Neural cell (in vitro differentiated cells): Measurements from ENCODE around the gene GRHL1.

Experiments
- EP300 ChIP-seq: fragments of 450-650 bp; conservative IDR thresholded peaks from 2 replicates; pipeline ENCODE4 v1.6.1; 2014; ENCODE audit warnings: antibody characterized with exemption, mild to moderate bottlenecking, moderate library complexity; ENCODE audit not compliant: poor library complexity, severe bottlenecking
- EZH2 ChIP-seq: fragments of 200-600, 300-800 bp; shearing (Covaris generic), sonication (generic); IDR thresholded peaks from 2 replicates; pipeline ENCODE4 v1.6.1; 2014; ENCODE audit warnings: antibody characterized with exemption, low read length, borderline replicate concordance, mild to moderate bottlenecking; ENCODE audit not compliant: insufficient read depth, poor library complexity, severe bottlenecking
- MXI1 ChIP-seq: fragments of 450-650 bp; conservative IDR thresholded peaks from 2 replicates; pipeline ENCODE4 v1.6.1; 2014; ENCODE audit warnings: antibody characterized with exemption, mild to moderate bottlenecking; ENCODE audit not compliant: poor library complexity, severe bottlenecking
- POLR2AphosphoS5 ChIP-seq: IDR thresholded peaks from 2 replicates; pipeline ENCODE4 v1.6.1; 2012
- RAD21 ChIP-seq: fragments of 450-650 bp; conservative IDR thresholded peaks from 2 replicates; pipeline ENCODE4 v1.6.1; 2014; ENCODE audit warnings: antibody characterized with exemption, mild to moderate bottlenecking, moderate library complexity
- TF ChIP-seq, protein P1 (sequence below): fragments of 450-650 bp; IDR thresholded peaks from 2 replicates; pipeline ENCODE4 v1.5.1; 2014; ENCODE audit warnings: antibody characterized with exemption, mild to moderate bottlenecking, moderate library complexity; ENCODE audit not compliant: poor library complexity, severe bottlenecking
- TF ChIP-seq, protein P2 (sequence below): IDR thresholded peaks from 2 replicates; pipeline ENCODE4 v1.6.1; 2012; ENCODE audit warnings: borderline replicate concordance

DNA sequence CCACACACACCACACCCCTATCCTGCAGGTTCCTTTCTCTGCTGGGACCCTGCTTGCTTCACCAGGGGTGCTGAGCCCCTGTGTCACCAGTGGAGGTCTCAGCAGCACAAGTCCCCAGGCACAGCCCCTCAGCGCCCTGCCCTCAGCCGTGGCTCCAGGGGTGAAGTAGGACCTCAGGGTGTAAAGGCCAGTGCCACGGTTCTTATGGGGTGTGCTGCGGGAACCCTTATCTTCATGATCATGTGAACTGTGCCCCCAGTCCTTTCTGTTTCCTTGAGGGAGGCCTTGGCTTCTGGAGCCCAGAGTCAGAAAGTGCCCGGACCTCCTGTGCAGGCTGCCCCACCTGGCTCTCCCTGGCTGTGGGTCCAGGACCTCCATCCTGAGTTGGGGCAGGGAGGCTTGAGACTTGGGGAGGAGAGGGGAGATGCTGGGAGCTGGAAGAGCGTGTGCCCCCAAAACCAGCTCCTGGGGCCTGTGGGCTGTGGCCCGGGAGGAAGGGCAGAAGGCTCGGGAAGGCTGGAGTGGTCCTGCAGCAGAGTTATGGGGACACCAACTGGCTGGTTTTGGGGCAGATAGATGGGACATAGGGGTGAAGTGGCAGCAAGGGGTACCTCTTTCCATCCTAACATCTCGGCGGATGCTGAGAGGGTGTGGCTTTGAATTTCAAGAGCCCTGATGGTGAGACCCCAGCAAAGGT, 71.6 kb downstream of the GRHL1 start:
- TF ChIP-seq POLR2AphosphoS5 (no peak), EP300 (no peak), RAD21 (no peak), EZH2 (no peak), MXI1 (no peak)
- TF ChIP-seq, protein P1, sequence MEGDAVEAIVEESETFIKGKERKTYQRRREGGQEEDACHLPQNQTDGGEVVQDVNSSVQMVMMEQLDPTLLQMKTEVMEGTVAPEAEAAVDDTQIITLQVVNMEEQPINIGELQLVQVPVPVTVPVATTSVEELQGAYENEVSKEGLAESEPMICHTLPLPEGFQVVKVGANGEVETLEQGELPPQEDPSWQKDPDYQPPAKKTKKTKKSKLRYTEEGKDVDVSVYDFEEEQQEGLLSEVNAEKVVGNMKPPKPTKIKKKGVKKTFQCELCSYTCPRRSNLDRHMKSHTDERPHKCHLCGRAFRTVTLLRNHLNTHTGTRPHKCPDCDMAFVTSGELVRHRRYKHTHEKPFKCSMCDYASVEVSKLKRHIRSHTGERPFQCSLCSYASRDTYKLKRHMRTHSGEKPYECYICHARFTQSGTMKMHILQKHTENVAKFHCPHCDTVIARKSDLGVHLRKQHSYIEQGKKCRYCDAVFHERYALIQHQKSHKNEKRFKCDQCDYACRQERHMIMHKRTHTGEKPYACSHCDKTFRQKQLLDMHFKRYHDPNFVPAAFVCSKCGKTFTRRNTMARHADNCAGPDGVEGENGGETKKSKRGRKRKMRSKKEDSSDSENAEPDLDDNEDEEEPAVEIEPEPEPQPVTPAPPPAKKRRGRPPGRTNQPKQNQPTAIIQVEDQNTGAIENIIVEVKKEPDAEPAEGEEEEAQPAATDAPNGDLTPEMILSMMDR, result no peak
- TF ChIP-seq, protein P2, sequence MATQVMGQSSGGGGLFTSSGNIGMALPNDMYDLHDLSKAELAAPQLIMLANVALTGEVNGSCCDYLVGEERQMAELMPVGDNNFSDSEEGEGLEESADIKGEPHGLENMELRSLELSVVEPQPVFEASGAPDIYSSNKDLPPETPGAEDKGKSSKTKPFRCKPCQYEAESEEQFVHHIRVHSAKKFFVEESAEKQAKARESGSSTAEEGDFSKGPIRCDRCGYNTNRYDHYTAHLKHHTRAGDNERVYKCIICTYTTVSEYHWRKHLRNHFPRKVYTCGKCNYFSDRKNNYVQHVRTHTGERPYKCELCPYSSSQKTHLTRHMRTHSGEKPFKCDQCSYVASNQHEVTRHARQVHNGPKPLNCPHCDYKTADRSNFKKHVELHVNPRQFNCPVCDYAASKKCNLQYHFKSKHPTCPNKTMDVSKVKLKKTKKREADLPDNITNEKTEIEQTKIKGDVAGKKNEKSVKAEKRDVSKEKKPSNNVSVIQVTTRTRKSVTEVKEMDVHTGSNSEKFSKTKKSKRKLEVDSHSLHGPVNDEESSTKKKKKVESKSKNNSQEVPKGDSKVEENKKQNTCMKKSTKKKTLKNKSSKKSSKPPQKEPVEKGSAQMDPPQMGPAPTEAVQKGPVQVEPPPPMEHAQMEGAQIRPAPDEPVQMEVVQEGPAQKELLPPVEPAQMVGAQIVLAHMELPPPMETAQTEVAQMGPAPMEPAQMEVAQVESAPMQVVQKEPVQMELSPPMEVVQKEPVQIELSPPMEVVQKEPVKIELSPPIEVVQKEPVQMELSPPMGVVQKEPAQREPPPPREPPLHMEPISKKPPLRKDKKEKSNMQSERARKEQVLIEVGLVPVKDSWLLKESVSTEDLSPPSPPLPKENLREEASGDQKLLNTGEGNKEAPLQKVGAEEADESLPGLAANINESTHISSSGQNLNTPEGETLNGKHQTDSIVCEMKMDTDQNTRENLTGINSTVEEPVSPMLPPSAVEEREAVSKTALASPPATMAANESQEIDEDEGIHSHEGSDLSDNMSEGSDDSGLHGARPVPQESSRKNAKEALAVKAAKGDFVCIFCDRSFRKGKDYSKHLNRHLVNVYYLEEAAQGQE, result no peak
